ENCODE data around the gene RBM15. TPM values are rescaled to one million over a fixed set of nuclear protein-coding genes. Genes with fewer than 3 reads are reported as not detected.

Gene RBM15
- total RNA-seq, 1 experiment from 2014 or later, result 44.0 TPM

DNA sequence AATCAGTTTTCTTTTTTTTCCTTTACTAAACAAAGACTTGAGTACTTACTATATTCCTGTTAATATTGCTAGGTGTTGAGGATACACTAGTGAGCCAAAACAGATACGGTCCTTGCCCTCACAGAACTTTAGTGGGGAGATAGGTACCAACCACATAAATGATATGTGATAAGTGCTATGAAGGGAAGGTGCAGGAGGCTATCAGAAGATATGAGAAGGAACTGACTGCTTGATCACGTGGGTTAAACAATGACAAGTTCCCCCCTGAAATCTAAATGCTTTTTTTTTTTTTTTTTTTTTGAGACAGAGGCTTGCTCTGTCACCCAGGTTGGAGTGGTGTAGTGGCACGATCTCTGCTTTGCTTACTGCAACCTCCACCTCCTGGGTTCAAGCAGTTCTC lies 25.0 kb downstream of the RBM15 start:
- Histone ChIP-seq H3K4me3 (replicated peaks in 1 of 2; ENCODE audit: low read depth in 1 of 2, low read length in 2 of 2) (no peak overlapping the region), H3K36me3 (ENCODE audit: control insufficient read depth in 1 of 2, insufficient read depth in 2 of 2, low read length in 2 of 2) (peaks cover 13 to 15% of the 10 kb centered on the region in 2 experiments; a peak in 2 of 4 replicates), H3K9me3 (ENCODE audit: control insufficient read depth in 1 of 2, insufficient read depth in 1 of 2, low read depth in 1 of 2, low read length in 2 of 2) (no peaks in the 10 kb centered on the region), H3K9ac (ENCODE audit: low read length) (no peak overlapping the region), H3K27me3 (ENCODE audit: insufficient read depth, low read length) (no peaks in the 10 kb centered on the region), H3K4me2 (ENCODE audit: low read length) (no peak overlapping the region), H3K9me2 (ENCODE audit: insufficient read depth) (no peaks in the 10 kb centered on the region), H3K4me1 (ENCODE audit: control insufficient read depth in 1 of 2, insufficient read depth in 2 of 2, low read length in 2 of 2) (no peaks in the 10 kb centered on the region), H2AFZ (ENCODE audit: low read depth, low read length, poor library complexity, severe bottlenecking) (no peak overlapping the region), H3K79me2 (ENCODE audit: insufficient read depth, low read length) (peaks cover 99% of the 10 kb centered on the region), H4K20me1 (ENCODE audit: insufficient read depth) (no peaks in the 10 kb centered on the region), H3K27ac (ENCODE audit: low read depth, low read length) (no peak overlapping the region)
- intact Hi-C loops (cut with micrococcal nuclease), result no loop called here
- ChIA-PET POLR2A (no interaction called here), RAD21 (ENCODE audit: low non-redundant PET in 1 of 2, low total read pairs in 2 of 2, uncharacterized antibody in 2 of 2, unreplicated experiment in 2 of 2) (no interaction called here), CTCF (no interaction called here)
- no TSS peak for BruUV-seq (replicated peaks)
- TF ChIP-seq ZBTB33 (IDR thresholded peaks at IDR 0.05; ENCODE audit: extremely low read depth, insufficient replicate concordance, low read length) (no peak), EGR1 (IDR thresholded peaks at IDR 0.05; ENCODE audit: low read depth) (no peak), ELF1 (IDR thresholded peaks at IDR 0.05; ENCODE audit: borderline replicate concordance, low read depth) (no peak)
- no peak for DNase-seq (ENCODE audit: low read depth, low spot score)
- ATAC-seq, result no peak

GRCh38 chr1:110370827-110371226 lies 31.6 kb downstream of the RBM15 start:
- Histone ChIP-seq H3K27me3 (ENCODE audit: insufficient read depth, low read length) (no peaks in the 10 kb centered on the region), H3K9me3 (ENCODE audit: control insufficient read depth in 1 of 2, insufficient read depth in 1 of 2, low read depth in 1 of 2, low read length in 2 of 2) (no peaks in the 10 kb centered on the region), H3K36me3 (ENCODE audit: control insufficient read depth in 1 of 2, insufficient read depth in 2 of 2, low read length in 2 of 2) (peaks cover 15 to 23% of the 10 kb centered on the region in 2 experiments; a peak in 3 of 4 replicates), H4K20me1 (ENCODE audit: insufficient read depth) (0 out of 2 replicates have a peak, but pooled peaks cover 3% of the 10 kb centered on the region), H3K4me2 (ENCODE audit: low read length) (no peak overlapping the region), H3K9me2 (ENCODE audit: insufficient read depth) (no peaks in the 10 kb centered on the region), H2AFZ (ENCODE audit: low read depth, low read length, poor library complexity, severe bottlenecking) (no peak overlapping the region), H3K27ac (ENCODE audit: low read depth, low read length) (no peak overlapping the region), H3K9ac (ENCODE audit: low read length) (no peak overlapping the region), H3K4me3 (replicated peaks in 1 of 2; ENCODE audit: low read depth in 1 of 2, low read length in 2 of 2) (no peak overlapping the region), H3K79me2 (ENCODE audit: insufficient read depth, low read length) (peaks cover 71% of the 10 kb centered on the region), H3K4me1 (ENCODE audit: control insufficient read depth in 1 of 2, insufficient read depth in 2 of 2, low read length in 2 of 2) (peaks cover 0 to 7% of the 10 kb centered on the region in 2 experiments; a peak in 1 of 4 replicates)
- DNase-seq (ENCODE audit: low read depth, low spot score) (no peak), ATAC-seq (peak; percentile 52; the same call in 1 of the 2 replicates)
- BruUV-seq (replicated peaks), result no TSS peak
- intact Hi-C loops (cut with micrococcal nuclease), result no loop called here
- ChIA-PET CTCF (no interaction called here), RAD21 (ENCODE audit: low non-redundant PET in 1 of 2, low total read pairs in 2 of 2, uncharacterized antibody in 2 of 2, unreplicated experiment in 2 of 2) (no interaction called here), POLR2A (no interaction called here)
- no peak for TF ChIP-seq ZNF274 (IDR thresholded peaks at IDR 0.05; ENCODE audit: low read depth, low read length)
- 0 out of 2 replicates have a peak, but pooled peaks have one; percentile 14 for TF ChIP-seq JUND (IDR thresholded peaks at IDR 0.05)
